Keratinocyte (primary cell): Measurements from ENCODE around the gene ZNRF1.

Source experiments
- EZH2 ChIP-seq: IDR thresholded peaks from one replicate; pipeline ENCODE4 v1.6.1; 2012; ENCODE audit warnings: inconsistent platforms, mild to moderate bottlenecking, low read length, moderate library complexity
- TF ChIP-seq, protein P1 (sequence below), 3 experiments: IDR thresholded peaks in 1 of 3; conservative IDR thresholded peaks in 1 of 3; optimal IDR thresholded peaks in 1 of 3; 2 replicates in 2 of 3; 3 replicates in 1 of 3; pipeline versions ENCODE3 to v1.5.1; 2011; ENCODE audit warnings: low read length in 3 of 3, mild to moderate bottlenecking in 3 of 3, moderate library complexity in 2 of 3, control low read depth in 1 of 3, inconsistent platforms in 1 of 3; ENCODE audit not compliant: insufficient read depth in 2 of 3; ENCODE audit errors: extremely low read depth in 1 of 3

DNA sequence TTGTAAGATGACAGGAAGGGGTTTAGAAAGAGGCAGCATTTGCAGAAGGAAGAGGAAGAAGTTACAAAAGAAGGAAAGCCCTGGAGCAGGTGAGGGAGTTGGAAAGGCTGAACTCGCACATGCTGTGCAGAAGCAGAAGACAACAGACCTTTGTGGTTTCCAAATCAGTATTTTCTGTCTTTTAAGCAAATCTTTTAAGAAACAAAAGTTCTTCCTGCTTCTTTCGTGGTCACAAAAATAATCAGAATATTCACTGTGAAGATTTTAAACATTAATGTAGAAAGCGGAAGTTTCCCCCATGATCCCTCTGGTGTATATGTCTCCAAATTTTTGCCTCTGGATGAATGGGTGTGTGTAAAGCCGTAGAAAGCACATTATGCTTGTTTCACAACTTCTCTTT, 25.8 kb downstream of the ZNRF1 start:
- TF ChIP-seq, protein P1, sequence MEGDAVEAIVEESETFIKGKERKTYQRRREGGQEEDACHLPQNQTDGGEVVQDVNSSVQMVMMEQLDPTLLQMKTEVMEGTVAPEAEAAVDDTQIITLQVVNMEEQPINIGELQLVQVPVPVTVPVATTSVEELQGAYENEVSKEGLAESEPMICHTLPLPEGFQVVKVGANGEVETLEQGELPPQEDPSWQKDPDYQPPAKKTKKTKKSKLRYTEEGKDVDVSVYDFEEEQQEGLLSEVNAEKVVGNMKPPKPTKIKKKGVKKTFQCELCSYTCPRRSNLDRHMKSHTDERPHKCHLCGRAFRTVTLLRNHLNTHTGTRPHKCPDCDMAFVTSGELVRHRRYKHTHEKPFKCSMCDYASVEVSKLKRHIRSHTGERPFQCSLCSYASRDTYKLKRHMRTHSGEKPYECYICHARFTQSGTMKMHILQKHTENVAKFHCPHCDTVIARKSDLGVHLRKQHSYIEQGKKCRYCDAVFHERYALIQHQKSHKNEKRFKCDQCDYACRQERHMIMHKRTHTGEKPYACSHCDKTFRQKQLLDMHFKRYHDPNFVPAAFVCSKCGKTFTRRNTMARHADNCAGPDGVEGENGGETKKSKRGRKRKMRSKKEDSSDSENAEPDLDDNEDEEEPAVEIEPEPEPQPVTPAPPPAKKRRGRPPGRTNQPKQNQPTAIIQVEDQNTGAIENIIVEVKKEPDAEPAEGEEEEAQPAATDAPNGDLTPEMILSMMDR (optimal IDR thresholded peaks at IDR 0.05 in 1 of 3, IDR thresholded peaks at IDR 0.05 in 1 of 3, conservative IDR thresholded peaks at IDR 0.05 in 1 of 3; ENCODE audit: extremely low read depth in 1 of 3, insufficient read depth in 2 of 3, low read length in 3 of 3) = no peak
- no peak for TF ChIP-seq EZH2
